Measurements from ENCODE around the gene ANKRD10.

GRCh38 chr13:110836605-110836903 is 78.3 kb downstream of the ANKRD10 start:
- no peak for TF ChIP-seq POLR2A (IDR thresholded peaks at IDR 0.05)
- no peak for TF ChIP-seq CTCF (IDR thresholded peaks at IDR 0.05)

All from Peyer's patch (tissue), 4 donors.